Body of pancreas (tissue), 4 donors: ENCODE data around the gene P2RX6. TPM values are rescaled to one million over a fixed set of nuclear protein-coding genes. Genes with fewer than 3 reads are reported as not detected.

ENCODE experiments used
- ATAC-seq: fragments of 150-250 bp; one replicate; pipeline ENCODE4 v1.9.1; 2016
- DNase-seq, 4 donors: peaks; one replicate each; pipeline ENCODE4 v3.0.0-alpha.2; 2019
- H3K27ac ChIP-seq, 4 donors: fragments of 200-600 bp; sonication (generic); 1 replicate in 3 of 4; 2 replicates in 1 of 4; pipeline versions ENCODE4 v1.5.1 to v1.6.1; 2016 to 2019; ENCODE audit warnings: mild to moderate bottlenecking in 1 of 4, mixed read lengths in 1 of 4, moderate library complexity in 1 of 4
- H3K27me3 ChIP-seq, 2 donors: fragments of 200-600 bp; sonication (generic); one replicate each; pipeline ENCODE4 v1.6.0; 2016; ENCODE audit warnings: mild to moderate bottlenecking in 1 of 2
- H3K36me3 ChIP-seq, 2 donors: fragments of 200-600 bp; sonication (generic); replicated peaks in 1 of 2; 2 replicates each; pipeline ENCODE4 v1.5.1; 2016; ENCODE audit warnings: low read depth in 2 of 2; ENCODE audit not compliant: insufficient read depth in 1 of 2
- H3K4me1 ChIP-seq: fragments of 200-600 bp; sonication (generic); one replicate; pipeline ENCODE4 v1.6.0; 2016
- H3K4me3 ChIP-seq, 2 donors: fragments of 200-600 bp; sonication (generic); 1 replicate in 1 of 2; 2 replicates in 1 of 2; pipeline ENCODE4 v1.5.1; 2016 to 2019
- H3K9me3 ChIP-seq, 3 donors: fragments of 200-600 bp; sonication (generic); 1 replicate in 2 of 3; 2 replicates in 1 of 3; pipeline ENCODE4 v1.5.1; 2016
- POLR2A ChIP-seq, 3 donors: fragments of 450-650 bp; IDR thresholded peaks; one replicate each; pipeline ENCODE4 v1.6.1; 2016; ENCODE audit warnings: antibody characterized with exemption in 3 of 3, mild to moderate bottlenecking in 2 of 3
- WGBS, 2 donors: methylation state at CpG; one replicate each; pipeline ENCODE4 v1.1.5; 2017; 5-methylcytosine and 5-hydroxymethylcytosine counted together
- intact Hi-C: fragments of 100-400 bp; cut with DNase I; formaldehyde crosslinking; loops from one replicate; pipeline ENCODE4 v1.15.1; 2023
- microRNA counts, 2 donors: library from miRNA; unstranded; fragments of <30 nt; microRNA quantifications; one replicate each; lab custom pipeline; 2017
- microRNA-seq, 2 donors: library from miRNA; unstranded; fragments of <30 nt; microRNA quantifications; one replicate each; pipeline ENCODE4, GENCODE V29; 2016; ENCODE audit warnings: borderline number of aligned reads in 2 of 2, borderline replicate concordance in 2 of 2
- small RNA-seq: library from RNA; depleted of rRNA; stranded (forward); fragments of <200 nt; gene quantifications from one replicate; pipeline ENCODE3, GENCODE V24; 2016
- total RNA-seq, 2 donors: library from RNA; depleted of rRNA; stranded (reverse); fragments of >200 nt; gene quantifications; one replicate each; pipeline ENCODE4 v1.1.0, GENCODE V29; 2016
- TF ChIP-seq, protein P1 (sequence below), 7 experiments: fragments of 450-650 bp in 4 of 7; fragments of 200-600 bp in 3 of 7; sonication (generic) in 3 of 7; IDR thresholded peaks; one replicate each; pipeline ENCODE4 v1.5.1; 2016 to 2019; ENCODE audit warnings: antibody characterized with exemption in 7 of 7

Gene P2RX6
- total RNA-seq, 2 donors from 2014 or later: not detected

DNA sequence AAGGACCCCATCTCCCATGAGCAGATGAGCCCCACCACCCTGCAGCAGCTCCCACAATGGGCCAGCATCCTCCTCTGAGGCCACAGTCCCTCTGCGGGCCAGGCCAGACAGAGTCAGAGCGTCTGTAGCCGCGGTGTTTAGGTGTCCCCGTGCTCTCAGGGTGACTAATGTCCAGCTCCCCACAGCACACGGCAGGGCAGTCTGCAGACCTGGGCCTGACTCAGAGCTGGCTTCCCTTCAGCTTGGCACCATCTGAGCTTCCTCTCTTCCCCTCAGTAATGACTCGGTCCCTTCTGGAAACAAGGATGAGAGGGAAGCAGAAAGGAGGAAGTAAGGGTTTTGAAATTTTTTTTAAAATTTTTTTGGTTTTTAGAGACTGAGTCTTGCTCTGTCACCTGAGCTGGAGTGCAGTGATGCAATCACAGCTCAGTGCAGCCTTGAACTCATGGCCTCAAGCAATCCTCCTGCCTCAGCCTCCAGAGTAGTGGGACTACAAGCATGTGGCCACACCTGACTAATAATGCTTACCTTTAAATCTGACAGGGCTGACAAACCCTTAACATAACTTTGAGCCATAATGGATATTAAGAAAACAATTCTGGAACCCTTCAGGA is 59.2 kb downstream of the P2RX6 start:
- ATAC-seq: no peak
- Histone ChIP-seq H3K36me3 (no peaks in the 10 kb centered on the region), H3K27me3 (no peaks in the 10 kb centered on the region), H3K9me3 (no peaks in the 10 kb centered on the region), H3K4me1 (no peaks in the 10 kb centered on the region), H3K4me3 (no peak overlapping the region), H3K27ac (no peak overlapping the region)
- intact Hi-C loops: no loop called here
- TF ChIP-seq, protein P1, sequence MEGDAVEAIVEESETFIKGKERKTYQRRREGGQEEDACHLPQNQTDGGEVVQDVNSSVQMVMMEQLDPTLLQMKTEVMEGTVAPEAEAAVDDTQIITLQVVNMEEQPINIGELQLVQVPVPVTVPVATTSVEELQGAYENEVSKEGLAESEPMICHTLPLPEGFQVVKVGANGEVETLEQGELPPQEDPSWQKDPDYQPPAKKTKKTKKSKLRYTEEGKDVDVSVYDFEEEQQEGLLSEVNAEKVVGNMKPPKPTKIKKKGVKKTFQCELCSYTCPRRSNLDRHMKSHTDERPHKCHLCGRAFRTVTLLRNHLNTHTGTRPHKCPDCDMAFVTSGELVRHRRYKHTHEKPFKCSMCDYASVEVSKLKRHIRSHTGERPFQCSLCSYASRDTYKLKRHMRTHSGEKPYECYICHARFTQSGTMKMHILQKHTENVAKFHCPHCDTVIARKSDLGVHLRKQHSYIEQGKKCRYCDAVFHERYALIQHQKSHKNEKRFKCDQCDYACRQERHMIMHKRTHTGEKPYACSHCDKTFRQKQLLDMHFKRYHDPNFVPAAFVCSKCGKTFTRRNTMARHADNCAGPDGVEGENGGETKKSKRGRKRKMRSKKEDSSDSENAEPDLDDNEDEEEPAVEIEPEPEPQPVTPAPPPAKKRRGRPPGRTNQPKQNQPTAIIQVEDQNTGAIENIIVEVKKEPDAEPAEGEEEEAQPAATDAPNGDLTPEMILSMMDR (IDR thresholded peaks at IDR 0.05): no peak
- no peak for TF ChIP-seq POLR2A (IDR thresholded peaks at IDR 0.05)
- WGBS, 2 donors: 56 to 58% methylated on average over 7 of the region's 7 CpGs
- DNase-seq: peak in 1 of 4 donors; percentile 19

- no peak overlapping the region for H3K27ac ChIP-seq
- intact Hi-C loops: no loop called here
- WGBS, 2 donors: 90 to 91% methylated on average over 12 to 14 of the region's 14 CpGs
- TF ChIP-seq, protein P1 (IDR thresholded peaks at IDR 0.05): no peak
- TF ChIP-seq POLR2A (IDR thresholded peaks at IDR 0.05): no peak
- H3K9me3 ChIP-seq: no peaks in the 10 kb centered on the region
- no peak overlapping the region for H3K4me3 ChIP-seq
- no peaks in the 10 kb centered on the region for H3K27me3 ChIP-seq
- no peaks in the 10 kb centered on the region for H3K36me3 ChIP-seq
- ATAC-seq (no peak), DNase-seq (no peak)
- H3K4me1 ChIP-seq: no peaks in the 10 kb centered on the region
Measured at GRCh38 chr22:21075516-21076138, 60.7 kb downstream of the P2RX6 start.

DNA sequence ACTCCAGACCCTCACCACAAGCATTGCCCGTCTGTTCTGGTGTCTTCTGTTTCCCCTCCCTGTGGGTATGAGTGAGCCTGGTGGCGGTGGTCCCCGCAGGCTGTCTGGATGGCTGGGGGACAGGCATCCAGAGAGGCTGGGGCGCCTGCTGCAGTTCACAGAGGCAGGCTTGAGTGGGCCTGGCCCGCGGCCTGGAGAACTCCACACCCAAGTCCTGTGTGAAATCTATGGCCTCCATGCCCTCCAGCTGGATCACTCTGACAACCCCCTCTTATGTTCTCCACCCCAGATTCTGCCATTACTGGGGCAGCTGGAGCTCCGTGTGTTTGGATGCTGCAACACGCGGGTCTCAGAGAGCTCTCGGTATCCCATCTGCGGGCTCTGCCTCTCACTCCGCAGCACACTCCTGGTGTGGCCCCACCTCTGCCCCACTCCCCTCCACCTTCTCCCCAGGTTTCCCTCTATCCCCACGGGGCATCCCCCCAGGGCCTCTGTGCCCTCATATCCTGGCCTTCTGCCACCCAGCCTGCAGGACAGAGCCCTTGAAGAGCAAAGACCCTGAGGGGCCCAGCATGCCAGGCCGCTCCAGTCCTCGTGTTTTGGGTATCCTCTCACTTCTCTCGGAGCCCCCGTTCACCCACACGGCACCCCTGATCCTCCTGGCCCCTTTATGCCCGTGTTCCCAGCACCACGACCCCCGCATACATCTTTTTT is 62.1 kb downstream of the P2RX6 start:
- Histone ChIP-seq H3K4me3 (no peak overlapping the region), H3K27me3 (no peaks in the 10 kb centered on the region), H3K27ac (no peak overlapping the region), H3K9me3 (no peaks in the 10 kb centered on the region), H3K36me3 (no peaks in the 10 kb centered on the region), H3K4me1 (no peaks in the 10 kb centered on the region)
- intact Hi-C loops: no loop called here
- DNase-seq (no peak), ATAC-seq (no peak)
- TF ChIP-seq, protein P1 (IDR thresholded peaks at IDR 0.05): no peak
- TF ChIP-seq POLR2A (IDR thresholded peaks at IDR 0.05): no peak
- 79 to 81% methylated on average over 18 to 21 of the region's 21 CpGs for WGBS, 2 donors

MicroRNA genes within 50 kb of the gene (microRNA counts, 767-probe panel; counts per million panel counts)
- 0 to 736 counts per million in 2 donors for microRNA hsa-miR-649 (lab: Ali Mortazavi, UCI)

Small RNA genes within 50 kb of the gene (microRNA-seq; reads per million reads assigned to microRNA genes)
- gene MIR649: 0 reads per million in 2 donors

Small RNA genes within 50 kb of the gene (small RNA-seq; reads per million reads assigned to genes)
- not detected for gene MIR649

Other genes with a start within 250 kb of the P2RX6 start
- not detected for gene SERPIND1, start 241.1 kb upstream of the P2RX6 start, total RNA-seq
- gene PI4KA, start 156.4 kb upstream of the P2RX6 start, total RNA-seq: 10 to 100 TPM; 42.5 to 47.2 TPM
- 1 to 10 TPM; 7.6 to 9.6 TPM for gene SNAP29, start 156.2 kb upstream of the P2RX6 start, total RNA-seq
- 10 to 100 TPM; 18.2 to 25.4 TPM for gene CRKL, start 97.8 kb upstream of the P2RX6 start, total RNA-seq
- 1 to 10 TPM in 1 of 2 donors, under 1 TPM in 1; 0.78 to 3.0 TPM for gene AIFM3, start 47.9 kb upstream of the P2RX6 start, total RNA-seq
- gene LZTR1, start 32.9 kb upstream of the P2RX6 start, total RNA-seq: 10 to 100 TPM; 25.7 to 66.9 TPM
- gene THAP7, start 13.0 kb upstream of the P2RX6 start, total RNA-seq: 10 to 100 TPM; 17.1 to 20.2 TPM
- gene SLC7A4, start 17.4 kb downstream of the P2RX6 start, total RNA-seq: 1 to 10 TPM; 1.3 to 1.8 TPM
- not detected for gene LRRC74B, start 30.8 kb downstream of the P2RX6 start, total RNA-seq